ENCODE data around the gene IMMP2L. TPM values are rescaled to one million over a fixed set of nuclear protein-coding genes. Genes with fewer than 3 reads are reported as not detected.

IMMP2L gene
- polyA plus RNA-seq, 1 donor (not counting 4 experiments of a cell fraction or from before 2014, with no cell fraction given), result 14.1 TPM

GRCh38 chr7:110888641-110889040 lies 673.7 kb downstream of the IMMP2L start:
- FAIRE-seq (no peak), DNase-seq (ENCODE audit: low read depth, low spot score) (no peak)
- Histone ChIP-seq H3K4me2 (ENCODE audit: control insufficient read depth, extremely low read depth, insufficient read depth, low read depth, low read length) (no peak overlapping the region), H3K79me2 (ENCODE audit: control insufficient read depth, insufficient read depth, low read length) (no peaks in the 10 kb centered on the region), H3K36me3 (ENCODE audit: control insufficient read depth in 2 of 2, extremely low read depth in 1 of 2, insufficient read depth in 2 of 2, low read length in 2 of 2) (no peaks in the 10 kb centered on the region), H3K9me3 (ENCODE audit: control insufficient read depth, low read depth, low read length) (no peaks in the 10 kb centered on the region), H3K4me3 (ENCODE audit: control insufficient read depth in 2 of 3, extremely low read depth in 1 of 3, insufficient read depth in 2 of 3, low read depth in 1 of 3, low read length in 3 of 3) (no peak overlapping the region), H3K27me3 (ENCODE audit: control insufficient read depth, extremely low read depth, insufficient read depth, low read length) (no peaks in the 10 kb centered on the region), H3K9me1 (ENCODE audit: control insufficient read depth, extremely low read depth, insufficient read depth, low read length) (no peaks in the 10 kb centered on the region), H4K20me1 (ENCODE audit: control insufficient read depth, extremely low read depth, insufficient read depth, low read length) (no peaks in the 10 kb centered on the region), H3K9ac (ENCODE audit: control insufficient read depth, extremely low read depth, insufficient read depth, low read length) (no peak overlapping the region), H3K27ac (ENCODE audit: control insufficient read depth, insufficient read depth, low read length) (no peak overlapping the region), H3K4me1 (ENCODE audit: control insufficient read depth, extremely low read depth, insufficient read depth, low read length) (no peaks in the 10 kb centered on the region), H2AFZ (ENCODE audit: control insufficient read depth, low read length) (no peak overlapping the region)
- no peak for TF ChIP-seq EZH2 (IDR thresholded peaks at IDR 0.05; ENCODE audit: low read length)
- TF ChIP-seq, protein P1, sequence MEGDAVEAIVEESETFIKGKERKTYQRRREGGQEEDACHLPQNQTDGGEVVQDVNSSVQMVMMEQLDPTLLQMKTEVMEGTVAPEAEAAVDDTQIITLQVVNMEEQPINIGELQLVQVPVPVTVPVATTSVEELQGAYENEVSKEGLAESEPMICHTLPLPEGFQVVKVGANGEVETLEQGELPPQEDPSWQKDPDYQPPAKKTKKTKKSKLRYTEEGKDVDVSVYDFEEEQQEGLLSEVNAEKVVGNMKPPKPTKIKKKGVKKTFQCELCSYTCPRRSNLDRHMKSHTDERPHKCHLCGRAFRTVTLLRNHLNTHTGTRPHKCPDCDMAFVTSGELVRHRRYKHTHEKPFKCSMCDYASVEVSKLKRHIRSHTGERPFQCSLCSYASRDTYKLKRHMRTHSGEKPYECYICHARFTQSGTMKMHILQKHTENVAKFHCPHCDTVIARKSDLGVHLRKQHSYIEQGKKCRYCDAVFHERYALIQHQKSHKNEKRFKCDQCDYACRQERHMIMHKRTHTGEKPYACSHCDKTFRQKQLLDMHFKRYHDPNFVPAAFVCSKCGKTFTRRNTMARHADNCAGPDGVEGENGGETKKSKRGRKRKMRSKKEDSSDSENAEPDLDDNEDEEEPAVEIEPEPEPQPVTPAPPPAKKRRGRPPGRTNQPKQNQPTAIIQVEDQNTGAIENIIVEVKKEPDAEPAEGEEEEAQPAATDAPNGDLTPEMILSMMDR (optimal IDR thresholded peaks at IDR 0.05 in 1 of 3, IDR thresholded peaks at IDR 0.05 in 1 of 3, conservative IDR thresholded peaks at IDR 0.05 in 1 of 3; ENCODE audit: extremely low read depth in 1 of 3, insufficient read depth in 2 of 3, low read length in 3 of 3), result no peak
- dilution Hi-C loops (cut with MboI; ENCODE audit: extremely low pct_ligation_motif_present, low sequenced_read_pairs), result no loop called here

- H3K9me3 ChIP-seq (ENCODE audit: control insufficient read depth, low read depth, low read length), result no peaks in the 10 kb centered on the region
- no peaks in the 10 kb centered on the region for H3K4me1 ChIP-seq (ENCODE audit: control insufficient read depth, extremely low read depth, insufficient read depth, low read length)
- H3K9ac ChIP-seq (ENCODE audit: control insufficient read depth, extremely low read depth, insufficient read depth, low read length), result no peak overlapping the region
- DNase-seq (ENCODE audit: low read depth, low spot score), result no peak
- dilution Hi-C loops (cut with MboI; ENCODE audit: extremely low pct_ligation_motif_present, low sequenced_read_pairs), result no loop called here
- no peaks in the 10 kb centered on the region for H3K9me1 ChIP-seq (ENCODE audit: control insufficient read depth, extremely low read depth, insufficient read depth, low read length)
- no peak overlapping the region for H2AFZ ChIP-seq (ENCODE audit: control insufficient read depth, low read length)
- FAIRE-seq, result no peak
- no peak overlapping the region for H3K4me2 ChIP-seq (ENCODE audit: control insufficient read depth, extremely low read depth, insufficient read depth, low read depth, low read length)
- H4K20me1 ChIP-seq (ENCODE audit: control insufficient read depth, extremely low read depth, insufficient read depth, low read length), result no peaks in the 10 kb centered on the region
- H3K27me3 ChIP-seq (ENCODE audit: control insufficient read depth, extremely low read depth, insufficient read depth, low read length), result no peaks in the 10 kb centered on the region
- no peak for TF ChIP-seq EZH2 (IDR thresholded peaks at IDR 0.05; ENCODE audit: low read length)
- TF ChIP-seq, protein P1 (optimal IDR thresholded peaks at IDR 0.05 in 1 of 3, IDR thresholded peaks at IDR 0.05 in 1 of 3, conservative IDR thresholded peaks at IDR 0.05 in 1 of 3; ENCODE audit: extremely low read depth in 1 of 3, insufficient read depth in 2 of 3, low read length in 3 of 3), result no peak
- H3K27ac ChIP-seq (ENCODE audit: control insufficient read depth, insufficient read depth, low read length), result no peak overlapping the region
- H3K79me2 ChIP-seq (ENCODE audit: control insufficient read depth, insufficient read depth, low read length), result no peaks in the 10 kb centered on the region
- H3K36me3 ChIP-seq (ENCODE audit: control insufficient read depth in 2 of 2, extremely low read depth in 1 of 2, insufficient read depth in 2 of 2, low read length in 2 of 2), result no peaks in the 10 kb centered on the region
- no peak overlapping the region for H3K4me3 ChIP-seq (ENCODE audit: control insufficient read depth in 2 of 3, extremely low read depth in 1 of 3, insufficient read depth in 2 of 3, low read depth in 1 of 3, low read length in 3 of 3)
Measured at GRCh38 chr7:110885474-110885873, 676.8 kb downstream of the IMMP2L start.

All from keratinocyte (primary cell).